Measurements from ENCODE around the gene STAMBPL1.

GRCh38 chr10:88899886-88900285, 19.8 kb downstream of the STAMBPL1 start:
- TF ChIP-seq CTCF (IDR thresholded peaks at IDR 0.05; ENCODE audit: low read depth, low read length, poor library complexity, severe bottlenecking) = no peak
- TF ChIP-seq EZH2phosphoT487 (IDR thresholded peaks at IDR 0.05; ENCODE audit: borderline replicate concordance, low read length) = no peak
